Coronary artery (tissue), 2 donors: ENCODE results near the gene PRKCH.

Source experiments
- DNase-seq: peaks from one replicate; pipeline ENCODE4 v3.0.0-alpha.2; 2017; ENCODE audit warnings: low spot score
- H3K27ac ChIP-seq, 2 donors: fragments of 200-600 bp; sonication (generic); one replicate each; pipeline ENCODE4 v1.5.1; 2016 to 2019
- H3K4me3 ChIP-seq: fragments of 200-600 bp; sonication (generic); 2 replicates; pipeline ENCODE4 v1.5.1; 2016; ENCODE audit warnings: mild to moderate bottlenecking, moderate library complexity
- TF ChIP-seq, protein P1 (sequence below): fragments of 200-600 bp; sonication (generic); IDR thresholded peaks from one replicate; pipeline ENCODE4 v1.5.1; 2019; ENCODE audit warnings: antibody characterized with exemption

The PRKCH gene

DNA sequence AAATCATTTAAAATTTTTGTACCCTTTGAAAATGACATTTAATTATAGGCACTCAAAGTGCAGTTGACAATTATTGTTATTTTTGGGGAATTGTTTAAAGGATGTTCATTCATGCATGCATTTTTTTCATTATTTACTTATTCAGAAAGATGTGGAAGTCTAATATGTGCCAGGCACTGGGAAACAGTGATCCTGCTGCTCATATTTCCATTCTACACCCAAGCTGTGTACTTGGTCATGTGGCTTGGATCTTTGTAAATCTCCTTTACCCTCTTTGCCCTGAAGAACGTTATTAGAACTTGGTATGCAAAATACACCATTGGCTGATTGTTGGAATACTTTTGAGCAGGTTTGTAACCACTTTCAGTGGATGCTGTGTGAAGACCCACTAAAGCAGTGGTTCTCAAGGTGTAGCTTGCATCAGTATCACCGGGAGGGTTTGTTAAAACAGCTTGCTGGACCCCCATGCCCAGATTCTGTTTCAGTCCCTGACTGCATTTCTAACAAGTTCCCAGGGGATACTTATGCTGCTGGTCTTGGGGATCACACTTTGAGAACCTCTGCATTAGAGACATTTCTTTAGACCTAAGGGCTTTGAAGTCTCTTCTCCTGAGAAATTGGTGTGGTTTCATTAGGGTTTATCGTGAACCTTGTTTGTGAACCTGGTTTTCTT, 47.5 kb downstream of the PRKCH start:
- TF ChIP-seq, protein P1, sequence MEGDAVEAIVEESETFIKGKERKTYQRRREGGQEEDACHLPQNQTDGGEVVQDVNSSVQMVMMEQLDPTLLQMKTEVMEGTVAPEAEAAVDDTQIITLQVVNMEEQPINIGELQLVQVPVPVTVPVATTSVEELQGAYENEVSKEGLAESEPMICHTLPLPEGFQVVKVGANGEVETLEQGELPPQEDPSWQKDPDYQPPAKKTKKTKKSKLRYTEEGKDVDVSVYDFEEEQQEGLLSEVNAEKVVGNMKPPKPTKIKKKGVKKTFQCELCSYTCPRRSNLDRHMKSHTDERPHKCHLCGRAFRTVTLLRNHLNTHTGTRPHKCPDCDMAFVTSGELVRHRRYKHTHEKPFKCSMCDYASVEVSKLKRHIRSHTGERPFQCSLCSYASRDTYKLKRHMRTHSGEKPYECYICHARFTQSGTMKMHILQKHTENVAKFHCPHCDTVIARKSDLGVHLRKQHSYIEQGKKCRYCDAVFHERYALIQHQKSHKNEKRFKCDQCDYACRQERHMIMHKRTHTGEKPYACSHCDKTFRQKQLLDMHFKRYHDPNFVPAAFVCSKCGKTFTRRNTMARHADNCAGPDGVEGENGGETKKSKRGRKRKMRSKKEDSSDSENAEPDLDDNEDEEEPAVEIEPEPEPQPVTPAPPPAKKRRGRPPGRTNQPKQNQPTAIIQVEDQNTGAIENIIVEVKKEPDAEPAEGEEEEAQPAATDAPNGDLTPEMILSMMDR: no peak
- Histone ChIP-seq H3K27ac (no peak overlapping the region), H3K4me3 (no peak overlapping the region)
- DNase-seq: no peak

DNA sequence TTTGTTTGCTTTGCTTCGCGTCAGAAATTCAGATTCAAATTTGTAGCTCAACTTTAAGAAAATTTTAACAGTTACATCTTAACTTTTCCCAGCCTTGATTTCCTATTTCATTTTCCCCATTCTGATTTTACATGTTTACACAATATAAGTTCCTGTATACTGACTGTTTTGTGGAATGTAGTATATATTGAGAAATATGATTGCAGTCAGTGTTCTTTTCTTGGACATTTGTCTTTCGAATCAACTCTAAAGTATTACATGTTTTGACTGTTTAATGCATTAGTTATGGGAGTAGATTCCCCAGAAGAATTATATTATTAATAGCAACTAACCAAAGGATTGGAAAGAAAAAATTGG, 48.1 kb downstream of the PRKCH start:
- Histone ChIP-seq H3K27ac (no peak overlapping the region), H3K4me3 (no peak overlapping the region)
- TF ChIP-seq, protein P1: no peak
- DNase-seq: no peak

DNA sequence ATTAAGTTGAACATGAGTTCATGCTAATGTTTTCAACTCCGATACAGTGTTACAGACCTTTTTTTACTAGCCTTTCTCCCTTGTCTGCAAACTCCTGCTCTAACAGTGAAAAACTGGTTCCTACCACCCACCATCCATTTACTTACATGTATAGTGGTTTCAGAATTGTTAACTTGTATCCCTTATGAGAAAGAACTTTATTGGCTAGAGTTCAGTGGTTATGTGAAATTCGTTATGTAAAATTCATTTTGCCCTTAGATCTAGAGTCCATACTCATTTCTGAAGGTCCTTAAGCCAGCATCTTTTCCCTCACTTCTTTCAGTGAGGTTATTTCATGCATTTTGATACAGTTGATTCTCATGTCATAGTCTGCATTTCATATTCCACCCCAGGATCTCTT, 51.0 kb downstream of the PRKCH start:
- TF ChIP-seq, protein P1: no peak
- no peak for DNase-seq
- Histone ChIP-seq H3K4me3 (no peak overlapping the region), H3K27ac (no peak overlapping the region)

DNA sequence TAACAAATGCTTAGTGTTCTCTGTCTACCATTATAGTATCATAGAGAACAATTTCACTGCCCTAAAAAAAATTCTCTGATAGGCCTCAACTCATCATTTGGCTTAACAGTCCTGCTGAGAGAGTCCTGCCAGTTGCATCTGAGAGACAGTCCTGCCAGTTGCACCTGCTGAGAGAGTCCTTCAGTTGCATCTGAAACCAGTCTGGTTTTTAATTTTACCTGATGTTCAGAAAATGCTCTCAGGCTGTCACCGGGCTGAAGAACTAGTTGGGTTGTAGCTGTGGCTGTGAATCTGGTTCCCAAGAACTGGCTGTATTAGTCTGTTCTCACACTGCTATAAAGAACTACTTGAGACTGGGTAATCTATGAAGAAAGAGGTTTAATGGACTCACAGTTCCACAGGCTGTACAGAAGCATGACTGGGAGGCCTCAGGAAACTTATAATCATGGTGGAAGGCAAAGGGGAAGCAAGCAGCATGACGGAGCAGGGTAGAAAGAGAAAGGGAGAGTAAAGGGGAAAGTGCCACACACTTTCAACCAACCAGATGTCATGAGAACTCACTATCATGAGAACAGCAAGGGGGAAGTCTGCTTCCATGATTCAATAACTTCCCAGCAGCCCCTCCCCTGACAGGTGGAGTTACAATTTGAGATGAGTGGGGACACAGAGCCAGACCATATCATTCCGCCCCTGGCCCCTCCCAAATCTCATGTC, 51.6 kb downstream of the PRKCH start:
- DNase-seq: no peak
- H3K4me3 ChIP-seq: no peak overlapping the region
- no peak overlapping the region for H3K27ac ChIP-seq
- TF ChIP-seq, protein P1: no peak

DNA sequence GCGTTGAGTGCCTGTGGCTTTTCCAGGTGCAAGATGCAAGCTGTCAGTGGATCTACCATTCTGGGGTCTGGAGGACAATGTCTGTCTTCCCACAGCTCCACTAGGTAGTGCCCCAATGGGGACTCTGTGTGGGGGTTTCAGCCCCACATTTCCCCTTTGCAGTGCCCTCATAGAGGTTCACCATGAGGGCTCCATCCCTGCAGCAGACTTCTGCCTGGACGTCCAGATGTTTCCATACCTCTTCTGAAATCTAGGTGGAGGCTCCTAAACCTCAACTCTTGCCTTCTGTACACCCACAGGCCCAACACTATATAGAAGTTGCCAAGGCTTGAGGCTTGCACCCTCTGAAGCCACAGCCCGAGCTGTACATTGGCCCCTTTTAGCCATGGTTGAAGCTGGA, 52.9 kb downstream of the PRKCH start:
- Histone ChIP-seq H3K4me3 (no peak overlapping the region), H3K27ac (no peak overlapping the region)
- DNase-seq: no peak
- TF ChIP-seq, protein P1: no peak

DNA sequence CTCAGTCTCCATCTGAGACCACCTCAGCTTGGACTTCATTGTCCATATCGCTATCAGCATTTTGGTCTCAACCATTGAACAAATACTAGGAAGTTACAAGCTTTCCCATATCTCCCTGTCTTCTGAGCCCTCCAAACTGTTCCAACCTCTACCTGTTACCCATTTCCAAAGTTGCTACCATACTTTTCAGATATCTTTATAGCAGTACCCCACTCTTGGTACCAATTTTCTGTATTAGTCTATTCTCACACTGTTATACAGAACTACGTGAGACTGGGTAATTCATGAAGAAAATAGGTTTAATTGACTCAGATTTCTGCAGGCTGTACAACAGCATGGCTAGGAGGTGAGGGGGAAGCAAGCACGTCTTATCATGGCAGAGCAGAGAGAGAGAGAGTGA, 53.8 kb downstream of the PRKCH start:
- Histone ChIP-seq H3K27ac (no peak overlapping the region), H3K4me3 (no peak overlapping the region)
- TF ChIP-seq, protein P1: no peak
- no peak for DNase-seq

DNA sequence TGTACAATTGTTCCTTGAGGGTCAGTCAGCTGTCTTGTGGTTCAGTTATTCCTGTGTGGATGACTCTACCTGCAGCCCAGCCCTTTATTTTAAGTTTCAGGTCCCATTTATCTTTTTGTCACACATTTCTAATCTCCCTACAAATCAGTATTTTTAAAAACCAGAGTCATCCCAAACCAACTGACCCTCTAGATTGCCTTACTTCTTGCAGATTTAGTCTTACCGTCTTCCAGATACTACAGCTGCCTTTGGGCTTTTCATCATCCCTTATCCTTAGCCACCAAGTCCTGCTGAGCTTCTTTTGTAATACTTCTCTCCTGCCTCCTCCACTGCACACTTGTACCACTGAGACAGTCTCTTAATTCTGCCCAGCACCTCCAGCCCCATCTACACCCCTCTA, 54.9 kb downstream of the PRKCH start:
- DNase-seq: no peak
- Histone ChIP-seq H3K4me3 (no peak overlapping the region), H3K27ac (no peak overlapping the region)
- TF ChIP-seq, protein P1: no peak
